Prostate gland (tissue), 2 donors: Measurements from ENCODE around the gene KCNE5.

Experiments used
- POLR2A ChIP-seq: fragments of 450-650 bp; IDR thresholded peaks from one replicate; pipeline ENCODE4 v1.6.1; 2016; ENCODE audit warnings: antibody characterized with exemption, mild to moderate bottlenecking
- POLR2AphosphoS5 ChIP-seq: sonication (generic); formaldehyde crosslinking; IDR thresholded peaks from one replicate; pipeline ENCODE4 v1.6.1; 2017; ENCODE audit warnings: antibody characterized with exemption
- TF ChIP-seq, protein P1 (sequence below), 4 experiments: fragments of 200-600 bp in 2 of 4; fragments of 450-650 bp in 2 of 4; sonication (generic) in 2 of 4; IDR thresholded peaks; 1 replicate in 3 of 4; 2 replicates in 1 of 4; pipeline ENCODE4 v1.5.1; 2016 to 2019; ENCODE audit warnings: antibody characterized with exemption in 4 of 4, mild to moderate bottlenecking in 2 of 4, moderate library complexity in 2 of 4

DNA sequence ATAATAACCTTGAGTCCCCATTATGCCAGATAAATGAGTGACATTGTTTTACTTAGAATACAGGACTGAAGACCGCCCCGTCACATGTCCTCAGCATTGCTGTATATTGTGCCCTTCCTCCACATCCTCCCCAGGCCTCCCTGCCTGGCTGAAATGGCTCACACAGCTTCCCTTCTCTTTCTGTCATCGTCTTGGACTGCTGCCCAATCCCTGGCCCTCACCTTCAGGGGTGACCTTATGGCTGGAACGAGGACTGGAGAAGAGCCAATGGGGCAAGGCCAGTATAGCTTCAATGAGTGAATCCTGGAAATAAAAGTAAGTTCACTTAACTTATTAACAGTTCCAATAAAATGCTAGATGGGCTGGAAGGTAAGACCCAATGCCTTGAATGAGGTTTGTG, 2.7 kb downstream of the KCNE5 start:
- TF ChIP-seq, protein P1, sequence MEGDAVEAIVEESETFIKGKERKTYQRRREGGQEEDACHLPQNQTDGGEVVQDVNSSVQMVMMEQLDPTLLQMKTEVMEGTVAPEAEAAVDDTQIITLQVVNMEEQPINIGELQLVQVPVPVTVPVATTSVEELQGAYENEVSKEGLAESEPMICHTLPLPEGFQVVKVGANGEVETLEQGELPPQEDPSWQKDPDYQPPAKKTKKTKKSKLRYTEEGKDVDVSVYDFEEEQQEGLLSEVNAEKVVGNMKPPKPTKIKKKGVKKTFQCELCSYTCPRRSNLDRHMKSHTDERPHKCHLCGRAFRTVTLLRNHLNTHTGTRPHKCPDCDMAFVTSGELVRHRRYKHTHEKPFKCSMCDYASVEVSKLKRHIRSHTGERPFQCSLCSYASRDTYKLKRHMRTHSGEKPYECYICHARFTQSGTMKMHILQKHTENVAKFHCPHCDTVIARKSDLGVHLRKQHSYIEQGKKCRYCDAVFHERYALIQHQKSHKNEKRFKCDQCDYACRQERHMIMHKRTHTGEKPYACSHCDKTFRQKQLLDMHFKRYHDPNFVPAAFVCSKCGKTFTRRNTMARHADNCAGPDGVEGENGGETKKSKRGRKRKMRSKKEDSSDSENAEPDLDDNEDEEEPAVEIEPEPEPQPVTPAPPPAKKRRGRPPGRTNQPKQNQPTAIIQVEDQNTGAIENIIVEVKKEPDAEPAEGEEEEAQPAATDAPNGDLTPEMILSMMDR (IDR thresholded peaks at IDR 0.05) = no peak
- no peak for TF ChIP-seq POLR2AphosphoS5
- no peak for TF ChIP-seq POLR2A
